ENCODE results near the gene REV3L. TPM values are rescaled to one million over a fixed set of nuclear protein-coding genes. Genes with fewer than 3 reads are reported as not detected.
A peak's percentile ranks its signal among the peaks of the same experiment; 100 is the strongest.

The REV3L gene
- total and polyA plus RNA-seq, 9 of the 15 experiments (the other 6 are each of a cell fraction or from before 2014, with no cell fraction given), result 5.5 to 24.4 (median 14.4) TPM

GRCh38 chr6:111399626-111400025, 83.4 kb downstream of the REV3L start (continued):
- peak; percentile 11; the same call in 1 of the 2 replicates for TF ChIP-seq REST (IDR thresholded peaks at IDR 0.05; ENCODE audit: borderline replicate concordance)
- no peak for TF ChIP-seq REST (CRISPR knock-in tag; IDR thresholded peaks at IDR 0.05; ENCODE audit: low read depth)
- TF ChIP-seq ZBTB40 (IDR thresholded peaks at IDR 0.05), result no peak
- no peak for TF ChIP-seq ZBTB40 (CRISPR knock-in tag; IDR thresholded peaks at IDR 0.05)
- no peak for TF ChIP-seq ID3 (CRISPR knock-in tag; IDR thresholded peaks at IDR 0.05)
- peak; percentile 41; the same call in 1 of the 2 replicates for TF ChIP-seq ID3 (tag; IDR thresholded peaks at IDR 0.05)
- TF ChIP-seq ZNF766 (CRISPR knock-in tag; conservative IDR thresholded peaks at IDR 0.05), result peak; percentile 58; the same call in 1 of the 2 replicates
- no peak for TF ChIP-seq ZBTB12 (CRISPR knock-in tag; IDR thresholded peaks at IDR 0.05)
- peak; percentile 39; the same call in 1 of the 2 replicates for TF ChIP-seq L3MBTL2 (IDR thresholded peaks at IDR 0.05)
- TF ChIP-seq OTX1 (CRISPR knock-in tag; IDR thresholded peaks at IDR 0.05), result no peak
